ENCODE results near the gene MYH14. TPM values are rescaled to one million over a fixed set of nuclear protein-coding genes. Genes with fewer than 3 reads are reported as not detected.

The MYH14 gene
- total and polyA plus RNA-seq, 2 of the 8 experiments (the other 6 are each of a cell fraction or from before 2014, with no cell fraction given): 17.3 to 28.6 TPM

DNA sequence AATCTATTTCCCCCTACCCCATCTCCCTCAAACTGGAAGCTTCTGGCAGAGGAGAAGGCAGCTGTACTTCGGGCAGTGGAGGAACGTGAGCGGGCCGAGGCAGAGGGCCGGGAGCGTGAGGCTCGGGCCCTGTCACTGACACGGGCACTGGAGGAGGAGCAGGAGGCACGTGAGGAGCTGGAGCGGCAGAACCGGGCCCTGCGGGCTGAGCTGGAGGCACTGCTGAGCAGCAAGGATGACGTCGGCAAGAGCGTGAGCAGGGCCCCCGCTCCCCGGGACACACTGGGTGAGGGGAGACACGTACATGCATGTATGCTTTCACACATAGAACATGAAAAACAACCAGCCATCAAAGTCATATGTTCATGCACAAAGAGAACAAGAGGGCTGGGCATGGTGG is 83.0 kb downstream of the MYH14 start:
- H3K4me2 ChIP-seq (ENCODE audit: insufficient read depth in 1 of 2, low read depth in 2 of 2, low read length in 2 of 2): no peak overlapping the region
- no peaks in the 10 kb centered on the region for H3K79me1 ChIP-seq (ENCODE audit: low read depth, low read length)
- no peak overlapping the region for H3K27ac ChIP-seq (ENCODE audit: low read depth, low read length)
- H2BK12ac ChIP-seq (ENCODE audit: low read depth, low read length): no peak overlapping the region
- peaks cover 2 to 31% (median 21%) of the 10 kb centered on the region in 4 experiments for H3K36me3 ChIP-seq (ENCODE audit: control insufficient read depth in 2 of 4, insufficient read depth in 4 of 4, low read length in 3 of 4)
- H3K23me2 ChIP-seq (ENCODE audit: low read depth, low read length): peaks cover 3% of the 10 kb centered on the region; the same call in 1 of the 2 replicates
- H3K27me3 ChIP-seq (replicated peaks in 1 of 4; ENCODE audit: control insufficient read depth in 3 of 4, extremely low read depth in 1 of 4, insufficient read depth in 3 of 4, low read length in 3 of 4): no peaks in the 10 kb centered on the region
- 94% methylated on average over 17 of the region's 18 CpGs; no CpG with 5 or more reads in 1 of the 2 experiments for WGBS, 2 experiments (ENCODE audit: extremely low coverage in 1 of 2, insufficient coverage in 1 of 2, insufficient read length in 1 of 2, insufficient replicate concordance in 2 of 2, low coverage in 1 of 2, low lambda C conversion rate in 2 of 2, missing lambda C conversion rate in 1 of 2)
- no peak for FAIRE-seq
- 0 out of 7 replicates have a peak, but pooled peaks cover 0 to 3% (median 0%) of the 10 kb centered on the region in 4 experiments for H3K4me1 ChIP-seq (replicated peaks in 1 of 4; ENCODE audit: control insufficient read depth in 3 of 4, insufficient read depth in 4 of 4, low read length in 3 of 4)
- no peak overlapping the region for H2BK15ac ChIP-seq (ENCODE audit: low read length)
- H2BK120ac ChIP-seq (replicated peaks; ENCODE audit: low read depth, low read length): no peak overlapping the region
- no peak overlapping the region for H4K5ac ChIP-seq (ENCODE audit: insufficient read length, low read depth, low read length)
- no peak overlapping the region for H3K4me3 ChIP-seq (ENCODE audit: extremely low read depth in 1 of 4, insufficient read depth in 2 of 4, low read depth in 3 of 4, low read length in 4 of 4)
- H3K79me2 ChIP-seq (ENCODE audit: control insufficient read depth in 1 of 2, insufficient read depth in 2 of 2, low read length in 2 of 2): no peaks in the 10 kb centered on the region
- no peak overlapping the region for H4K91ac ChIP-seq (replicated peaks; ENCODE audit: insufficient read length, low read length)
- H3K9me3 ChIP-seq (ENCODE audit: insufficient read depth in 2 of 2, low read depth in 1 of 2, low read length in 1 of 2): peaks cover 9 to 10% of the 10 kb centered on the region in 2 experiments; a peak in 2 of 4 replicates
- H4K8ac ChIP-seq (ENCODE audit: extremely low read depth, insufficient read depth, low read length): no peak overlapping the region
- no peak for DNase-seq (ENCODE audit: low read depth in 1 of 2, low spot score in 2 of 2)
- no peak overlapping the region for H3K4ac ChIP-seq (replicated peaks; ENCODE audit: insufficient read length, low read depth, low read length)
- H2AK5ac ChIP-seq (ENCODE audit: low read depth, low read length): no peak overlapping the region
- no peak overlapping the region for H3K23ac ChIP-seq (ENCODE audit: insufficient read length)
- H3K56ac ChIP-seq (replicated peaks; ENCODE audit: insufficient read length, low read depth, low read length): no peak overlapping the region
- H4K20me1 ChIP-seq (replicated peaks in 1 of 2; ENCODE audit: control insufficient read depth in 1 of 2, insufficient read depth in 2 of 2, low read length in 2 of 2): peaks cover 0 to 6% of the 10 kb centered on the region in 2 experiments
- H2BK5ac ChIP-seq (ENCODE audit: low read depth, low read length): no peak overlapping the region
- ChIA-PET CTCF (ENCODE audit: partially characterized antibody) (interaction anchor here (0.7 to 1.1 kb wide), 2 partner anchors 11 to 50 kb away, joined by 3 read pairs; no protein-coding TSS in a partner anchor), POLR2A (ENCODE audit: partially characterized antibody) (interaction anchor here (1.5 kb wide), 1 partner anchor 14 kb away, joined by 4 read pairs; no protein-coding TSS in a partner anchor)
- no peak overlapping the region for H3K14ac ChIP-seq (ENCODE audit: insufficient read length)
- no peak overlapping the region for H2AFZ ChIP-seq (ENCODE audit: low read length)
- H2BK20ac ChIP-seq (ENCODE audit: low read length): no peak overlapping the region
- H3K18ac ChIP-seq (ENCODE audit: extremely low read depth, low read length): no peak overlapping the region
- no peak overlapping the region for H3K9ac ChIP-seq (replicated peaks in 1 of 4; ENCODE audit: extremely low read depth in 1 of 4, low read depth in 3 of 4, low read length in 3 of 4)
- TF ChIP-seq, protein P1, sequence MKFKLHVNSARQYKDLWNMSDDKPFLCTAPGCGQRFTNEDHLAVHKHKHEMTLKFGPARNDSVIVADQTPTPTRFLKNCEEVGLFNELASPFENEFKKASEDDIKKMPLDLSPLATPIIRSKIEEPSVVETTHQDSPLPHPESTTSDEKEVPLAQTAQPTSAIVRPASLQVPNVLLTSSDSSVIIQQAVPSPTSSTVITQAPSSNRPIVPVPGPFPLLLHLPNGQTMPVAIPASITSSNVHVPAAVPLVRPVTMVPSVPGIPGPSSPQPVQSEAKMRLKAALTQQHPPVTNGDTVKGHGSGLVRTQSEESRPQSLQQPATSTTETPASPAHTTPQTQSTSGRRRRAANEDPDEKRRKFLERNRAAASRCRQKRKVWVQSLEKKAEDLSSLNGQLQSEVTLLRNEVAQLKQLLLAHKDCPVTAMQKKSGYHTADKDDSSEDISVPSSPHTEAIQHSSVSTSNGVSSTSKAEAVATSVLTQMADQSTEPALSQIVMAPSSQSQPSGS (IDR thresholded peaks at IDR 0.05; ENCODE audit: low read length): no peak
- no peak for TF ChIP-seq JUND (IDR thresholded peaks at IDR 0.05; ENCODE audit: low read length)
- TF ChIP-seq, protein P2, sequence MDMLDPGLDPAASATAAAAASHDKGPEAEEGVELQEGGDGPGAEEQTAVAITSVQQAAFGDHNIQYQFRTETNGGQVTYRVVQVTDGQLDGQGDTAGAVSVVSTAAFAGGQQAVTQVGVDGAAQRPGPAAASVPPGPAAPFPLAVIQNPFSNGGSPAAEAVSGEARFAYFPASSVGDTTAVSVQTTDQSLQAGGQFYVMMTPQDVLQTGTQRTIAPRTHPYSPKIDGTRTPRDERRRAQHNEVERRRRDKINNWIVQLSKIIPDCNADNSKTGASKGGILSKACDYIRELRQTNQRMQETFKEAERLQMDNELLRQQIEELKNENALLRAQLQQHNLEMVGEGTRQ (IDR thresholded peaks at IDR 0.05; ENCODE audit: low read length): no peak
- no peak for TF ChIP-seq SUZ12 (IDR thresholded peaks at IDR 0.05; ENCODE audit: low read length)
- TF ChIP-seq SAP30 (IDR thresholded peaks at IDR 0.05; ENCODE audit: insufficient read depth, insufficient replicate concordance, low read length): no peak
- no peak for TF ChIP-seq RXRA (IDR thresholded peaks at IDR 0.05; ENCODE audit: insufficient read depth, low read depth, low read length)
- no peak for TF ChIP-seq NANOG (IDR thresholded peaks at IDR 0.05; ENCODE audit: insufficient read depth, low read depth, low read length, poor library complexity, severe bottlenecking)
- no peak for TF ChIP-seq RBBP5 (IDR thresholded peaks at IDR 0.05; ENCODE audit: borderline replicate concordance, low read depth, low read length)
- TF ChIP-seq, protein P3, sequence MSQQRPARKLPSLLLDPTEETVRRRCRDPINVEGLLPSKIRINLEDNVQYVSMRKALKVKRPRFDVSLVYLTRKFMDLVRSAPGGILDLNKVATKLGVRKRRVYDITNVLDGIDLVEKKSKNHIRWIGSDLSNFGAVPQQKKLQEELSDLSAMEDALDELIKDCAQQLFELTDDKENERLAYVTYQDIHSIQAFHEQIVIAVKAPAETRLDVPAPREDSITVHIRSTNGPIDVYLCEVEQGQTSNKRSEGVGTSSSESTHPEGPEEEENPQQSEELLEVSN (IDR thresholded peaks at IDR 0.05): no peak
